Mesothelial cell of epicardium (in vitro differentiated cells): ENCODE measurements around the gene PGLYRP3. TPM values are rescaled to one million over a fixed set of nuclear protein-coding genes. Genes with fewer than 3 reads are reported as not detected.

Experiments used
- DNase-seq, 2 experiments: peaks; one replicate each; pipeline ENCODE4 v3.0.0; 2021; ENCODE audit warnings: low spot score in 2 of 2; ENCODE audit not compliant: unreplicated experiment in 2 of 2
- H3K27ac Mint-ChIP-seq: 2 replicates; pipeline ENCODE4 v1.8.0; 2021; ENCODE audit warnings: mixed read lengths
- H3K27me3 Mint-ChIP-seq: 2 replicates; pipeline ENCODE4 v1.8.0; 2021; ENCODE audit warnings: low read depth, mixed read lengths
- H3K36me3 Mint-ChIP-seq: 2 replicates; pipeline ENCODE4 v1.8.0; 2021; ENCODE audit warnings: mixed read lengths
- H3K4me1 Mint-ChIP-seq: 2 replicates; pipeline ENCODE4 v1.8.0; 2021; ENCODE audit warnings: mixed read lengths
- H3K4me3 Mint-ChIP-seq: 2 replicates; pipeline ENCODE4 v1.8.0; 2021; ENCODE audit warnings: mild to moderate bottlenecking, moderate library complexity, mixed read lengths
- H3K9me3 Mint-ChIP-seq: 2 replicates; pipeline ENCODE4 v1.8.0; 2021; ENCODE audit warnings: mixed read lengths
- total RNA-seq: library from RNA; stranded (reverse); gene quantifications from 3 replicates; pipeline ENCODE4 v1.2.1, GENCODE V29; 2021
- TF ChIP-seq, protein P1 (sequence below): fragments of 200-600 bp; sonication (generic); IDR thresholded peaks from one replicate; pipeline ENCODE4 v1.5.0; 2021; ENCODE audit warnings: antibody characterized with exemption; ENCODE audit not compliant: unreplicated experiment

PGLYRP3 gene
- total RNA-seq, 1 donor from 2014 or later: not detected

DNA sequence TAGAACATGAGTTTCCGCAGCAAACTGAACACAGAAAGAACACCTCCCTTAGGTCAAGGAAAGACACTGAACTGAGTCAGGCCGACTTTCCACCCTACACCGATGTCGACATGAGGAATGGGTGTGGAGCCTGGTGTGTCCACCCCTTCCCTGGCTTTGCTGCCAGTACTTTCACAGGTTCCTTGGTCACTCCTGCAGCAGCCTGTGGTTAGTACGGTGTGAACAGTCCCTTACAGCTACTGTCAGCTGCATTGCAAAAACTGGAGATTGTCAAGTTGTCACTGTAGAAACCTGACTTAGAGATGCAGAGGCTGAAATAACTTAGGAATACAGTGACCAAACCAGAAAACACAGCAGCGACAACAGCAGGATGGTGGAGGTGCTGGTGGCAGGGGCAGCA, 7.1 kb downstream of the PGLYRP3 start:
- no peak for DNase-seq
- H3K9me3 Mint-ChIP-seq: no peaks in the 10 kb centered on the region
- H3K27me3 Mint-ChIP-seq: peaks cover 49% of the 10 kb centered on the region
- no peak overlapping the region for H3K27ac Mint-ChIP-seq
- no peak overlapping the region for H3K4me3 Mint-ChIP-seq
- H3K4me1 Mint-ChIP-seq: no peaks in the 10 kb centered on the region
- H3K36me3 Mint-ChIP-seq: no peaks in the 10 kb centered on the region
- TF ChIP-seq, protein P1, sequence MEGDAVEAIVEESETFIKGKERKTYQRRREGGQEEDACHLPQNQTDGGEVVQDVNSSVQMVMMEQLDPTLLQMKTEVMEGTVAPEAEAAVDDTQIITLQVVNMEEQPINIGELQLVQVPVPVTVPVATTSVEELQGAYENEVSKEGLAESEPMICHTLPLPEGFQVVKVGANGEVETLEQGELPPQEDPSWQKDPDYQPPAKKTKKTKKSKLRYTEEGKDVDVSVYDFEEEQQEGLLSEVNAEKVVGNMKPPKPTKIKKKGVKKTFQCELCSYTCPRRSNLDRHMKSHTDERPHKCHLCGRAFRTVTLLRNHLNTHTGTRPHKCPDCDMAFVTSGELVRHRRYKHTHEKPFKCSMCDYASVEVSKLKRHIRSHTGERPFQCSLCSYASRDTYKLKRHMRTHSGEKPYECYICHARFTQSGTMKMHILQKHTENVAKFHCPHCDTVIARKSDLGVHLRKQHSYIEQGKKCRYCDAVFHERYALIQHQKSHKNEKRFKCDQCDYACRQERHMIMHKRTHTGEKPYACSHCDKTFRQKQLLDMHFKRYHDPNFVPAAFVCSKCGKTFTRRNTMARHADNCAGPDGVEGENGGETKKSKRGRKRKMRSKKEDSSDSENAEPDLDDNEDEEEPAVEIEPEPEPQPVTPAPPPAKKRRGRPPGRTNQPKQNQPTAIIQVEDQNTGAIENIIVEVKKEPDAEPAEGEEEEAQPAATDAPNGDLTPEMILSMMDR: no peak

DNA sequence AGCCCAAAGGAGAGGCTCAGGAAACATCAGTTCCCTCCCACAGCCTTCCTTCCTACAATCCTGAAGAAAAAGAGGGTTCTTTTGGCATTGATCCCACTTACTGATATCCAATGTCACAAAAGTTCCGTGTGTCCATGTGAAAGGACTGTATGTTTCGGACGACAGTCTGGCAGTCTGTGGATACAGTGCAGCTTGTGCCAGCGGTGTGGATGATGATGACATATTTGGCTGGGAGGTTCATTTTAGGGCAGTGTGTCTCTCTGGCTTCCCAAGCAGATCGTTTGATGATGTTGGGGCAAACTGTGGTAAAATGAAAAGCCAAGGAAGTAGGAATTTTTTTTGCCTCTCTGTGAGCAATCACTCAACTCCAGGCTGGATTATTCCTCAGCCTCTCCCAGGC, 10.4 kb downstream of the PGLYRP3 start:
- Mint-ChIP-seq H3K4me1 (no peaks in the 10 kb centered on the region), H3K9me3 (no peaks in the 10 kb centered on the region), H3K4me3 (no peak overlapping the region), H3K36me3 (no peaks in the 10 kb centered on the region), H3K27ac (no peak overlapping the region), H3K27me3 (peaks cover 48% of the 10 kb centered on the region)
- no peak for DNase-seq
- TF ChIP-seq, protein P1: no peak

DNA sequence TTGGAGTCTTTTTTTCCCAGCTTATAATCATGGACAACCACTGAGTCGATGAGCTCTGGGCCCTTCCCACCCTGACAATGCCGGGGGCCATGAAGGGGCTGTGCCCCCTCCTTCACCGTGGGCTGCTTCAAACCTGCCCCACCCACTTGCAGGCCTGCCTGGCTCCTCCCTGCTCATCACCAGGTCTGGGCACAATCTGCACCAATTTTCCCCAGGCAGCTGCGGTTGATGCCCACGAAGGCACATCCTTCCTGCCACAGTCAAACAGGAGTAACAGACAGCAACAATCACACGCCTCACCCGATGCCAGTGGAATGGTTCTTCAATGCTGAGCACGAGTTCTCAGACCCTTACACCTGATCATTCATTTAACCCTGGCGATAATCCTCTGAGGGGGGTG, 18.9 kb downstream of the PGLYRP3 start:
- Mint-ChIP-seq H3K4me3 (no peak overlapping the region), H3K27ac (no peak overlapping the region), H3K9me3 (no peaks in the 10 kb centered on the region), H3K4me1 (peaks cover 6% of the 10 kb centered on the region), H3K27me3 (peaks cover 3% of the 10 kb centered on the region), H3K36me3 (no peaks in the 10 kb centered on the region)
- no peak for DNase-seq
- TF ChIP-seq, protein P1: no peak

DNA sequence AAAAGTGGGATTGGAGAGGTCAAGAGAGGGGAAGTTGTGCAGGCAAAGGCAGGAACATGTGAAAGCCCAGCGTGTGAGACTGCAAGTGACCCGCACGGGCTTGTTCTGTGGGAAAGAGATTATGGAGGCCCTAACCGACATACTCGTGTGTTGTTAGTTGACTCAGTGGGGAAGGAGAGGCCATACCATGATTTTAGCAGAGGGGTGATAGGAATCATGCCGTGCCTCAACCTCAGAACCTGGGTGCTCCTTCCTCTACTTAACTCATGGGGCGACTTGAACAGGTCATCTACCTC, 19.3 kb downstream of the PGLYRP3 start:
- Mint-ChIP-seq H3K4me3 (no peak overlapping the region), H3K9me3 (no peaks in the 10 kb centered on the region), H3K36me3 (no peaks in the 10 kb centered on the region), H3K27me3 (peaks cover 3% of the 10 kb centered on the region), H3K4me1 (peaks cover 6% of the 10 kb centered on the region), H3K27ac (no peak overlapping the region)
- no peak for DNase-seq
- TF ChIP-seq, protein P1: no peak

DNA sequence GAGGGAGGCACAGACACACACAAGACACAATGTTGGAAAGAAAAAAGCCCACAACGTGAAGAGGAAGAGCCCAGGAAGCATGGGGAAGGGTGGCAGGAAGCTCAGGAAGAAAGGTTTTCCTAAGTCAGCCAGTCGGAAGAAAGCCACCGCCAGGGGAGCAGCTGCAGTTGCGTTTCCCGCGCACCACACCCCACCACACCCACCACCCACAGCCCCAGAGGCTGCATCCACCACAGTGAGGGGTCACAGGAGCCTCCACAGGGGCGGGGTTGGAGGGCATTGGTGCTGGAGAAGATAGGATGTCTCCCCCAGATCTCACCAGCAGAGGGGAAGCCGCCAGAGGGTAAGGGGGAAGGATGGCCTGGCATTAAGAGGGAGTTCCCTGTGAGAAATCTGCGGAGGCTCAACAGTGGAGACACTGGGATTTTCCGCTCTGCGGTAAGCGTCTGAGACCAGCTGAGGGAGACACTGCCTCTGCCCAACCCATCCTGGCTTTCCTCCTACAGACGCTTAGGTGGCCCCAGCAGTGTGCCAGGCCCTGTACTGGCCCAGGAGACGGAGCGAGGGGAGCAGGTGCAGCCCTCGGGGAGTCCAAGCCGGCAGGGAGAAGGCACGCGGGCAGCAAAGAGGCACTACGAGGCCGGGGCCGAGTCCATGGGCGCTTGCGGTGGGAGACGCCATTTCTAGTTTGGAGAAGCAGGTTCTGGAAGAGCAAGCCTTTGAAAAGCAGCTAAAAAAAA, 19.8 kb downstream of the PGLYRP3 start:
- peaks cover 6% of the 10 kb centered on the region for H3K4me1 Mint-ChIP-seq
- H3K27ac Mint-ChIP-seq: no peak overlapping the region
- H3K27me3 Mint-ChIP-seq: peaks cover 3% of the 10 kb centered on the region
- TF ChIP-seq, protein P1: no peak
- no peaks in the 10 kb centered on the region for H3K9me3 Mint-ChIP-seq
- DNase-seq: no peak
- no peak overlapping the region for H3K4me3 Mint-ChIP-seq
- H3K36me3 Mint-ChIP-seq: no peaks in the 10 kb centered on the region

DNA sequence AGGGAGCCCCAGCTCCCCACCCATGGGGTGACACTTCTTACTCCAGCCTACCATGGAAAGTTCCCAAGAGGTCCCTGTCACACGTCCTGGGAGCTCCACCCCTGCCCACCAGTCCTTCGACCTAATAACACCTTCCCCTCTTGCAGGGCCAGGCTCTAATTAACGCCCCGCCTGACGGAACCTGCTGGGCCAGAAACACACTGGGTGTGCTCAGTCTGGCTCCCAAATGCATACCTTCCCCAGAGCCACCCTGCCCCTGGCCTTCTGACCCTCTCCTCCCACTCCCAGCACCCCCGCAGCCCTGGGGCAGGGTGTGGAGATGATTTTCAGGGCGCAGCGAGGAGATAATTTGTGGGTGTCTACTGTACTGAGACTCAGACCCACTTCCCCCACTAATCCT, 20.6 kb downstream of the PGLYRP3 start:
- H3K4me3 Mint-ChIP-seq: no peak overlapping the region
- H3K27ac Mint-ChIP-seq: no peak overlapping the region
- H3K4me1 Mint-ChIP-seq: peaks cover 6% of the 10 kb centered on the region
- no peaks in the 10 kb centered on the region for H3K36me3 Mint-ChIP-seq
- no peaks in the 10 kb centered on the region for H3K9me3 Mint-ChIP-seq
- DNase-seq: no peak
- TF ChIP-seq, protein P1: no peak
- no peaks in the 10 kb centered on the region for H3K27me3 Mint-ChIP-seq
